Activated CD4-positive, alpha-beta T cell treated with anti-CD3 and anti-CD28 coated beads for 36 hours (primary cell): ENCODE measurements around the gene LLCFC1. TPM values are rescaled to one million over a fixed set of nuclear protein-coding genes. Genes with fewer than 3 reads are reported as not detected.
"Not testable (repeated sequence)": the region's sequence is repeated elsewhere in the genome, so short reads cannot be mapped to it uniquely, and the experiment has no call there.

Source experiments
- ATAC-seq: fragments of 200-7000 bp; cut with Tn5 transposase; one replicate; pipeline ENCODE4 v1.10.0; 2021; ENCODE audit warnings: mild to moderate bottlenecking, moderate library complexity
- CTCF ChIA-PET: fragments of 350-600 bp; sonication (Branson Sonifier 250); formaldehyde crosslinking; loops from one replicate; lab custom pipeline; 2021; ENCODE audit warnings: antibody characterized with exemption; lab: Charles Lee
- POLR2A ChIA-PET: fragments of 350-600 bp; sonication (Branson Sonifier 250); formaldehyde crosslinking; loops from one replicate; lab custom pipeline; 2021; ENCODE audit warnings: antibody characterized with exemption, inconsistent platforms; lab: Charles Lee
- DNase-seq: peaks from one replicate; pipeline ENCODE4 v3.0.0-alpha.2; 2020
- H3K27ac Mint-ChIP-seq: one replicate; pipeline ENCODE4 v1.8.0; 2021; ENCODE audit warnings: mixed read lengths
- H3K27me3 Mint-ChIP-seq: one replicate; pipeline ENCODE4 v1.8.0; 2021; ENCODE audit warnings: mixed read lengths
- H3K36me3 Mint-ChIP-seq: one replicate; pipeline ENCODE4 v1.8.0; 2021; ENCODE audit warnings: low read depth, mixed read lengths
- H3K4me1 Mint-ChIP-seq: one replicate; pipeline ENCODE4 v1.8.0; 2021; ENCODE audit warnings: mixed read lengths
- H3K4me3 Mint-ChIP-seq: one replicate; pipeline ENCODE4 v1.8.0; 2021; ENCODE audit warnings: mild to moderate bottlenecking, moderate library complexity, mixed read lengths
- H3K9me3 Mint-ChIP-seq: one replicate; pipeline ENCODE4 v1.8.0; 2021; ENCODE audit warnings: low read depth, mixed read lengths
- intact Hi-C, 2 experiments: fragments of 100-400 bp; cut with DNase I in 1 of 2; cut with micrococcal nuclease in 1 of 2; formaldehyde crosslinking; loops; one replicate each; pipeline versions ENCODE4 v1.14.2 to v1.15.1; 2022 to 2024; cut with DNase I, micrococcal nuclease
- total RNA-seq, 2 experiments: library from RNA; stranded (reverse); gene quantifications; one replicate each; pipeline ENCODE4 v1.2.3, GENCODE V29; 2021

Gene LLCFC1
- total RNA-seq, 2 experiments from 2014 or later: not detected

DNA sequence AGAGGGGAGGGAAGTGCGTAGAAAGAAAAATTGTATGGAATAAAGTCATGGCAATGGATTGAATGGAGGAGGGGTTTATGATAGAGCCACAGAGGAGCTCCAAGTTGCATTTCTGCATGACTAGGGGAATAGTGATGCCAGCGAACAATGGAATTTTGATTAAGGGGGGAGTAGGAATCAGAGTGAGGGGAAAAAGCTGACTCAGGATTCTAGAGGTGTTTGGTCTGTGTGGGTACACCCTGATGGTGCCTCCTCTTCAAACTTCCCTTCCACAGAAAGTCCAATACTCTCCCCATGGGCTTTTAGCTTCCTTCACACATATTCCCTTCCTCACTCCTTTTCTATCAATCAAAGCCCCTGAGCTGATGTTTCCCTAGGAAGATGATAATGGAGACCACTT is 24.7 kb downstream of the LLCFC1 start:
- Mint-ChIP-seq H3K27ac (no peak overlapping the region), H3K9me3 (no peaks in the 10 kb centered on the region), H3K4me3 (no peak overlapping the region), H3K36me3 (no peaks in the 10 kb centered on the region), H3K27me3 (peaks cover 19% of the 10 kb centered on the region), H3K4me1 (no peaks in the 10 kb centered on the region)
- POLR2A ChIA-PET: no interaction called here
- no peak for DNase-seq
- ATAC-seq: no peak
- CTCF ChIA-PET: interaction anchor here (1.1 to 1.5 kb wide), 3 partner anchors 13 to 251 kb away, joined by 4 read pairs; no protein-coding TSS in a partner anchor
- intact Hi-C loops: no loop called here

DNA sequence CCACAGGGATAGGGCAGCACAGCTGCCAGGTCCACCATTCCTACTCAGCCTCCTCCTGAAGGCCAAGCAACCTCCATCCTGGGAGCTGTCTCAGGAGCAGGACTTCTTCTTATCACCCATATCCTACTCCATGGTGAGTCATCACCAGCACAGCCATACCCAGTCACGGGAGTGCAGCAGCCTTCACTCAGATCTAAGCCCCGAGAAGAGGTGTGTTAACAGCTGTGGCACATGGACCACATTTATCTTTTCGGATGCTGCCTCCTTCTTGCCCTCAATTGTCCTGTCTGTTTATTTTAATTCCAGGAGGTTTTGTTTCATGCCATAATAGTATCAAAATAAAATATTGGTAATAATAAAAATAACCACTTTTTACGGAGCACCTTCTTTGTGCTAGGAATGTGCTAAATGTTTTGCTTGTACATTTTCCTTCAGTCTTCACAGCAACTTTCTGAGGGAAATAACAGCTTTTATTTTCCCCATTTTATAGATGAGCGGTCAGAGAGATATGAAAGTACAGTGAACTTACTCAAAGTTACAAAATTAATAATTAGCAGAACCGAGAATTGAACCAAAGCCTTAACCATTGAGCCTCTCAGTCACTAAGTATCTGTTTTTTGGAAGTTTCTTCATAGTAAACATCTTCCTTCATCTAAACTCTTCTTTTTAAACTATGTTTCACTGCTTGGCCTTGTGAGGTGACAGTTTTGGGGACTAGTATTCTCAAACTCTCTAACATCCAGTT is 25.4 kb downstream of the LLCFC1 start:
- H3K27me3 Mint-ChIP-seq: peaks cover 20% of the 10 kb centered on the region
- ATAC-seq (no peak), DNase-seq (no peak)
- H3K27ac Mint-ChIP-seq: no peak overlapping the region
- ChIA-PET POLR2A (no interaction called here), CTCF (interaction anchor here (0.5 to 1.5 kb wide), 4 partner anchors 13 to 250 kb away, joined by 3 to 4 read pairs (median 4); no protein-coding TSS in a partner anchor)
- H3K9me3 Mint-ChIP-seq: no peaks in the 10 kb centered on the region
- H3K4me3 Mint-ChIP-seq: no peak overlapping the region
- intact Hi-C loops: no loop called here
- H3K4me1 Mint-ChIP-seq: no peaks in the 10 kb centered on the region
- no peaks in the 10 kb centered on the region for H3K36me3 Mint-ChIP-seq

DNA sequence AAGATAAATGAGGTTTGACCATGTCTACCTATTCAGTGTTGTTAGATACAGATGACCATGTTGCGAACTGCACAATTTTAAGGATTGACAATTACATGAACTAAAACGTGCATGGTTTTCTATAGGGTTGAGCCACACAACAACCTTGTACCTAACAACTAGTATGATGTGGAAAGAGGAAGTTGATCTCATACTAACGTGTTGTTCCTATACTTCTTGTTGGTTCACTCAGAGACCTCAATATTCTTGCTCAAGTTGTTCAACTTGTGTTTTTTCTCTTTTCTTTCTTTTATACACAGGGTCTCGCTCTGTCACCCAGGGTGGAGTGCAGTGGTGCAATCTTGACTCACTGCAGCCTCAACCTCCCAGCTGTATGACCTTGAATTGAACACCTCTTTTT is 28.9 kb downstream of the LLCFC1 start:
- intact Hi-C loops: no loop called here
- ChIA-PET CTCF (interaction anchor here (1.4 kb wide), 1 partner anchor 33 kb away, joined by 4 read pairs; no protein-coding TSS in a partner anchor), POLR2A (no interaction called here)
- Mint-ChIP-seq H3K27me3 (peaks cover 25% of the 10 kb centered on the region), H3K4me1 (no peaks in the 10 kb centered on the region), H3K4me3 (no peak overlapping the region), H3K9me3 (no peaks in the 10 kb centered on the region), H3K27ac (no peak overlapping the region), H3K36me3 (no peaks in the 10 kb centered on the region)
- ATAC-seq (no peak), DNase-seq (no peak)

DNA sequence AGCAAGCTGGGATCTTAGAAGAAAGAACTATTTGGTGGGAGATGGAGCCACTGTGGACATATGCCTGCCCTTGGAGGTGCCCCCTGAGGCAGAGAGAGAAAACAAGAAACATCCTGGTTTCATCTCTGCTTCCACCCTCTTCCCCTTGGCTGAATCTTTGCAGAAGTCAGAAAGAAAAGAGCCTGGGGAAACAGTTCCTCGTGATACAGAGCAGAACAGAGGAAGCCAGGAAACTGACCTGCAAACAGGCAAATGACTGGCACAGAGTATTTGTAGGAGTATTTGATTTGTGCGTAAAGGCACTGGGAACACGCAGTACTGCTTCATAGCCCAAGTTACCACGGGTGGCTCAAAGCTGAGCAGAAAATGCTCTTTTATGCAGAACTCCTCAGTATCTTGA is 29.9 kb downstream of the LLCFC1 start:
- CTCF ChIA-PET: interaction anchor here (1.4 kb wide), 1 partner anchor 32 kb away, joined by 4 read pairs; no protein-coding TSS in a partner anchor

DNA sequence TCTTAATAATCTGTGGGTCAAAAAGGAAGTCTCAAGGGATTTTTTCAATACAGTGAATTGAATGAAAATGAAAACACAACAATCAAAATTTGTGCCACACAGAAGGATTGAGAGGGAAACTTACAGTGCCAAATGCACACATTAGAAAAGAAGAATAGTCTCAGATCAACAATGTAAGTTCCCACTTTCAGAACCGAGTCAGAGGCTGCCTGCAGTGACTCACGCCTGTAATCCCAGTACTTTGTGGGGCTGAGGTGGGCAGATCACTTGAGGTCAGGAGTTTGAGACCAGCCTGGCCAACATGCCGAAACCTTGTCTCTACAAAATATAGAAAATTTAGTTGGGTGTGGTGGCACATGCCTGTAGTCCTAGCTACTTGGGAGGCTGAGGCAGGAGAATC is 35.3 kb downstream of the LLCFC1 start:
- ATAC-seq: no peak
- peaks cover 3% of the 10 kb centered on the region for H3K4me1 Mint-ChIP-seq
- H3K4me3 Mint-ChIP-seq: no peak overlapping the region
- CTCF ChIA-PET: interaction anchor here (1.0 kb wide), 1 partner anchor 28 kb away, joined by 3 read pairs; no protein-coding TSS in a partner anchor
- H3K27ac Mint-ChIP-seq: no peak overlapping the region
- peaks cover 12% of the 10 kb centered on the region for H3K27me3 Mint-ChIP-seq
- no peak for DNase-seq
- H3K36me3 Mint-ChIP-seq: no peaks in the 10 kb centered on the region
- H3K9me3 Mint-ChIP-seq: peaks cover 3% of the 10 kb centered on the region
- intact Hi-C loops: no loop called here
- POLR2A ChIA-PET: no interaction called here

More for the DNA sequence above, 29.9 kb downstream of the LLCFC1 start:
- no peaks in the 10 kb centered on the region for H3K4me1 Mint-ChIP-seq
- ATAC-seq (no peak), DNase-seq (no peak)
- peaks cover 22% of the 10 kb centered on the region for H3K27me3 Mint-ChIP-seq
- no peak overlapping the region for H3K27ac Mint-ChIP-seq
- H3K36me3 Mint-ChIP-seq: no peaks in the 10 kb centered on the region
- H3K9me3 Mint-ChIP-seq: no peaks in the 10 kb centered on the region
- H3K4me3 Mint-ChIP-seq: no peak overlapping the region
- POLR2A ChIA-PET: no interaction called here
- intact Hi-C loops: no loop called here

DNA sequence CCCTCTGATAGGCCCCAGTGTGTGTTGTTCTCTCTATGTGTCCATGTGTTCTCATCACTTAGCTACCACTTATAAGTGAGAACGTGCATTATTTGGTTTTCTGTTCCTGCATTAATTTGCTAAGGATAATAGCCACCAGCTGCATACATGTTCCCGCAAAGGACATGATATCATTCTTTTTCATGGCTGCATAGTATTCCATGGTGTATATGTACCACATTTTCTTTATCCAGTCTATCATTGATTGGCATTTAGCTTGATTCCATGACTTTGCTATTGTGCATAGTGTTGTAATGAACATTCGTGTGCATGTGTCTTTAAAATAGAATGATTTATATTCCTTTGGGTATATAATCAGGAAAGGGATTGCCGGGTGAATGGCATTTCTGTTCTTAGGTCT is 39.1 kb downstream of the LLCFC1 start:
- H3K27me3 Mint-ChIP-seq, H3K4me3 Mint-ChIP-seq, intact Hi-C loops: not testable (repeated sequence)

DNA sequence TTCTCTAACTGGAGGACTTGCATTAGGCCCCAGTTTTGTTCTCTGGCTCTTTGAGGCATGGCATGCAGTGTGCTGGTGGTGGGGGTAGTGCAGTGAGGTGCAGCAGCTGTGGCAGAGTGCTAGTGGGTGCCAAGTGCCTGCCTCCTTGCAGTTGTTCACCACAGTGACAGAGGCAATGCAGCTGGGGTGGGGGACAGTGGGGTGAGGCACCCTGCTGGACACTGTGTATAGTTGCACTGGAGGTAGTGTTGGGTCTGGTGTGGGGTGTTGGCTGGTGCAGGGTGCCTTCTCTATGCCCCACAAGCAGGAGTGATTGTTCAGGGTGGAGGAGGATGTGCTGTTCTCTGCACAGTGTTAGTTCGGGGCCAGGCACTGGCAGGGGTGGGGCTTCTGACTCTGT is 44.5 kb downstream of the LLCFC1 start:
- DNase-seq: no peak
- H3K4me1 Mint-ChIP-seq: no peaks in the 10 kb centered on the region
- ATAC-seq: no peak
- intact Hi-C loops: no loop called here
- H3K27me3 Mint-ChIP-seq: peaks cover 7% of the 10 kb centered on the region
- POLR2A ChIA-PET: no interaction called here
- no peak overlapping the region for H3K27ac Mint-ChIP-seq
- H3K9me3 Mint-ChIP-seq: peaks cover 2% of the 10 kb centered on the region
- H3K4me3 Mint-ChIP-seq: no peak overlapping the region
- no peaks in the 10 kb centered on the region for H3K36me3 Mint-ChIP-seq
- CTCF ChIA-PET: interaction anchor here (1.3 to 1.9 kb wide), 3 partner anchors 20 to 103 kb away, joined by 3 to 5 read pairs (median 5); no protein-coding TSS in a partner anchor

More for the DNA sequence above, 39.1 kb downstream of the LLCFC1 start:
- DNase-seq, H3K27ac Mint-ChIP-seq, ATAC-seq, H3K9me3 Mint-ChIP-seq, POLR2A ChIA-PET, H3K4me1 Mint-ChIP-seq, H3K36me3 Mint-ChIP-seq: not testable (repeated sequence)
- CTCF ChIA-PET: interaction anchor here (0.6 kb wide), 1 partner anchor 409 kb away, joined by 3 read pairs; no protein-coding TSS in a partner anchor

DNA sequence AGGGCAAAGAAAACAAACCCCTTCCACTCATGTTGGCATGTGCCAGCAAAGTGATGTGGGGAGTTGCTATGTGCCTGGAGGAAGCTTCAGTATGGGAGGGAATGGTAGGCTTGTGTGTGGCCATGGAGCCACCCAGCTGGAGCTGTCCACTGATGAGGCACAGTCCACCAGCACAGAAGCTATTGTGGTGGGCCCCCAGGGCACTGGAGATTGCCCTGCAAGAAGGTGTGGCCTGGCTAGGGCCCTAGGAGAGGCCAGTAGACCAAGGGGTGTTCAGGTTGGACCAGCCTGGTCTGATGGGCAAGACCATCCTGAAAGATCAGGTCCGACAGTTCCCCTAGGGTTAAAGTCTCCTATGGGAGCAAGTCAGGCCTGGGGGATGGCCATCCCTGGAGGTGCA is 45.0 kb downstream of the LLCFC1 start:
- no peak for DNase-seq
- H3K36me3 Mint-ChIP-seq: no peaks in the 10 kb centered on the region
- POLR2A ChIA-PET: no interaction called here
- intact Hi-C loops: no loop called here
- H3K4me1 Mint-ChIP-seq: no peaks in the 10 kb centered on the region
- H3K9me3 Mint-ChIP-seq: peaks cover 2% of the 10 kb centered on the region
- CTCF ChIA-PET: interaction anchor here (0.8 kb wide), 1 partner anchor 36 kb away, joined by 3 read pairs; no protein-coding TSS in a partner anchor
- ATAC-seq: no peak
- H3K27me3 Mint-ChIP-seq: peaks cover 7% of the 10 kb centered on the region
- H3K27ac Mint-ChIP-seq: no peak overlapping the region
- no peak overlapping the region for H3K4me3 Mint-ChIP-seq

Other genes starting within 250 kb of the LLCFC1 start
- not detected for gene PRSS1, start 190.0 kb upstream of the LLCFC1 start, total RNA-seq
- gene PRSS2, start 168.5 kb upstream of the LLCFC1 start, total RNA-seq: not detected
- 10 to 100 TPM; 14.7 to 15.1 TPM for gene EPHB6, start 84.4 kb upstream of the LLCFC1 start, total RNA-seq
- not detected for gene TRPV6, start 53.7 kb upstream of the LLCFC1 start, total RNA-seq
- gene TRPV5, start 5.7 kb upstream of the LLCFC1 start, total RNA-seq: not detected
- gene KEL, start 22.9 kb downstream of the LLCFC1 start, total RNA-seq: under 1 TPM; 0.32 to 0.44 TPM
- not detected for gene OR9A2, start 87.6 kb downstream of the LLCFC1 start, total RNA-seq
- gene OR6V1, start 112.9 kb downstream of the LLCFC1 start, total RNA-seq: not detected
- not detected for gene PIP, start 192.6 kb downstream of the LLCFC1 start, total RNA-seq
- not detected for gene TAS2R39, start 243.9 kb downstream of the LLCFC1 start, total RNA-seq